Mucosa of descending colon (tissue), 3 donors: ENCODE data around the gene GFOD2. TPM values are rescaled to one million over a fixed set of nuclear protein-coding genes. Genes with fewer than 3 reads are reported as not detected.

Source experiments
- ATAC-seq: fragments of 200-7000 bp; cut with Tn5 transposase; one replicate; pipeline ENCODE4 v1.9.1; 2020; ENCODE audit warnings: mild to moderate bottlenecking, moderate library complexity
- DNase-seq, 3 donors: peaks; one replicate each; pipeline ENCODE4 v3.0.0-alpha.2; 2020
- H3K36me3 ChIP-seq: fragments of 200-600 bp; one replicate; pipeline ENCODE4 v1.8.0; 2021; ENCODE audit warnings: low read depth, mild to moderate bottlenecking
- H3K4me1 ChIP-seq: fragments of 200-600 bp; one replicate; pipeline ENCODE4 v1.8.0; 2021; ENCODE audit warnings: low read depth, mild to moderate bottlenecking
- H3K4me3 ChIP-seq: fragments of 200-600 bp; one replicate; pipeline ENCODE4 v1.8.0; 2021; ENCODE audit warnings: mild to moderate bottlenecking
- H3K9me3 ChIP-seq: fragments of 200-600 bp; one replicate; pipeline ENCODE4 v1.8.0; 2021; ENCODE audit warnings: mild to moderate bottlenecking
- CTCF ChIP-seq: fragments of 200-600 bp; IDR thresholded peaks from one replicate; pipeline ENCODE4 v1.8.0; 2022; ENCODE audit warnings: antibody characterized with exemption, mild to moderate bottlenecking
- intact Hi-C, 2 donors: fragments of 100-400 bp; cut with DNase I in 1 of 2; cut with micrococcal nuclease in 1 of 2; formaldehyde crosslinking; loops; one replicate each; pipeline versions ENCODE4 v1.11.0 to v1.11.1; 2022; cut with DNase I, micrococcal nuclease
- total RNA-seq, 3 donors: library from RNA; stranded (reverse); fragmentation: NEBNext Ultra II Directional in 2 of 3; extraction: Animal tissue kit (Norgen Biotek cat#: 25700) in 2 of 3; gene quantifications; one replicate each; pipeline versions ENCODE4 v1.2.1 to v1.2.4, GENCODE V29; 2021 to 2023
- donor health status: DM: no; HTN: no; CAD: no; lungs with moderate emphysema.
- donor health status: DM: no; HTN: no; CAD: no.
- donor health status: DM: no; HTN: yes; CAD: no.

The GFOD2 gene
- total RNA-seq, 3 donors from 2014 or later: 25.6 to 29.2 (median 27.9) TPM

GRCh38 chr16:67637625-67638024, 81.5 kb downstream of the GFOD2 start:
- TF ChIP-seq CTCF: no peak
- Histone ChIP-seq H3K9me3 (no peaks in the 10 kb centered on the region), H3K4me1 (no peaks in the 10 kb centered on the region), H3K36me3 (no peaks in the 10 kb centered on the region), H3K4me3 (no peak overlapping the region)
- no peak for ATAC-seq
- DNase-seq: no peak
- intact Hi-C loops: no loop called here

DNA sequence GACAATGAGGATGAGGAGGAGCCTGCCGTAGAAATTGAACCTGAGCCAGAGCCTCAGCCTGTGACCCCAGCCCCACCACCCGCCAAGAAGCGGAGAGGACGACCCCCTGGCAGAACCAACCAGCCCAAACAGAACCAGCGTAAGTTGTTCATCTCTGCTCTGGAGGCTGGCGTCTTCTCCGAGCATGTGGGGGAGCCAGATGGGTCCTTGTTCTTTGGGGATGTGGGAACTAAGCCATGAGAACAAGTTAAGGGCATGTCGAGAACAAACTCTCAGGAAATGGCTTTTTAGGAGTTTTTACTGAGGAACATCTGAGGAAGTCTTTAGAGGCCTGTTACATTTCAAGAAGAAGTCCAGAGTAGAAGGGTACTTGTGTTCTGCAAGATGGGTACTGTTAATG, 82.4 kb downstream of the GFOD2 start:
- ATAC-seq (no peak), DNase-seq (no peak)
- Histone ChIP-seq H3K36me3 (no peaks in the 10 kb centered on the region), H3K4me1 (no peaks in the 10 kb centered on the region), H3K4me3 (no peak overlapping the region), H3K9me3 (no peaks in the 10 kb centered on the region)
- intact Hi-C loops: no loop called here
- no peak for TF ChIP-seq CTCF

GRCh38 chr16:67632415-67633172, 86.5 kb downstream of the GFOD2 start:
- no peak for DNase-seq
- intact Hi-C loops: no loop called here
- no peak for TF ChIP-seq CTCF

GRCh38 chr16:67628216-67628615, 90.9 kb downstream of the GFOD2 start:
- DNase-seq (no peak), ATAC-seq (no peak)
- intact Hi-C loops: no loop called here
- H3K36me3 ChIP-seq: peaks cover 7% of the 10 kb centered on the region
- no peaks in the 10 kb centered on the region for H3K9me3 ChIP-seq
- no peak for TF ChIP-seq CTCF
- no peaks in the 10 kb centered on the region for H3K4me1 ChIP-seq
- H3K4me3 ChIP-seq: no peak overlapping the region

More at GRCh38 chr16:67632415-67633172, 86.5 kb downstream of the GFOD2 start:
- no peak for ATAC-seq
- Histone ChIP-seq H3K9me3 (no peaks in the 10 kb centered on the region), H3K4me3 (no peak overlapping the region), H3K36me3 (no peaks in the 10 kb centered on the region), H3K4me1 (no peaks in the 10 kb centered on the region)

Other genes starting within 250 kb of the GFOD2 start
- 100 to 1,000 TPM; 152 to 253 (median 228) TPM for gene ATP6V0D1, start 238.2 kb downstream of the GFOD2 start, total RNA-seq
- gene AGRP, start 235.8 kb downstream of the GFOD2 start, total RNA-seq: not detected
- 10 to 100 TPM; 10.9 to 74.7 (median 20.5) TPM for gene RIPOR1, start 190.5 kb downstream of the GFOD2 start, total RNA-seq
- gene CTCF, start 156.8 kb downstream of the GFOD2 start, total RNA-seq: 10 to 100 TPM; 41.1 to 55.5 (median 43.4) TPM
- 1 to 10 TPM; 1.8 to 4.9 (median 4.2) TPM for gene CARMIL2, start 74.2 kb downstream of the GFOD2 start, total RNA-seq
- 10 to 100 TPM in 2 of 3 donors, 1 to 10 TPM in 1; 8.9 to 17.1 (median 11.5) TPM for gene ACD, start 59.1 kb downstream of the GFOD2 start, total RNA-seq
- gene PARD6A, start 58.4 kb downstream of the GFOD2 start, total RNA-seq: 1 to 10 TPM; 2.3 to 9.1 (median 3.7) TPM
- 10 to 100 TPM in 1 of 3 donors, 1 to 10 TPM in 2; 8.5 to 23.3 (median 9.0) TPM for gene ENKD1, start 52.6 kb downstream of the GFOD2 start, total RNA-seq
- gene C16orf86, start 52.5 kb downstream of the GFOD2 start, total RNA-seq: 1 to 10 TPM in 2 of 3 donors, under 1 TPM in 1; 0.67 to 6.8 (median 1.2) TPM
- gene RANBP10, start 87.2 kb upstream of the GFOD2 start, total RNA-seq: 10 to 100 TPM; 19.6 to 24.1 (median 20.6) TPM
- gene TSNAXIP1, start 87.6 kb upstream of the GFOD2 start, total RNA-seq: 1 to 10 TPM in 1 of 3 donors, under 1 TPM in 2; 0.41 to 2.0 (median 0.48) TPM
- 10 to 100 TPM; 18.1 to 43.3 (median 20.5) TPM for gene THAP11, start 123.0 kb upstream of the GFOD2 start, total RNA-seq
- gene NUTF2, start 127.6 kb upstream of the GFOD2 start, total RNA-seq: 10 to 100 TPM; 56.0 to 69.3 (median 58.0) TPM
- 10 to 100 TPM; 33.2 to 55.0 (median 36.6) TPM for gene CENPT, start 128.4 kb upstream of the GFOD2 start, total RNA-seq
- gene EDC4, start 153.7 kb upstream of the GFOD2 start, total RNA-seq: 10 to 100 TPM; 58.3 to 82.0 (median 64.6) TPM
- gene NRN1L, start 165.6 kb upstream of the GFOD2 start, total RNA-seq: under 1 TPM in 2 of 3 donors, not detected in 1; 0.49 to 0.99 TPM
- gene PSKH1, start 173.9 kb upstream of the GFOD2 start, total RNA-seq: 10 to 100 TPM; 33.8 to 43.3 (median 38.1) TPM
- 1 to 10 TPM in 1 of 3 donors, under 1 TPM in 2; 0.61 to 2.3 (median 0.80) TPM for gene CTRL, start 212.5 kb upstream of the GFOD2 start, total RNA-seq
- gene PSMB10, start 217.5 kb upstream of the GFOD2 start, total RNA-seq: 100 to 1,000 TPM in 2 of 3 donors, 10 to 100 TPM in 1; 96.9 to 175 (median 139) TPM
- gene LCAT, start 224.8 kb upstream of the GFOD2 start, total RNA-seq: 10 to 100 TPM in 1 of 3 donors, 1 to 10 TPM in 2; 2.2 to 20.3 (median 9.4) TPM
- 10 to 100 TPM in 2 of 3 donors, 1 to 10 TPM in 1; 4.0 to 68.5 (median 22.2) TPM for gene SLC12A4, start 249.3 kb upstream of the GFOD2 start, total RNA-seq